GM08714 (cell line): ENCODE measurements around the gene ZNF618.

Experiments
- H3K4me3 ChIP-seq: fragments of 200-500 bp; sonication (Bioruptor generic); 2 replicates; pipeline ENCODE4 v1.5.1; 2014; ENCODE audit warnings: mild to moderate bottlenecking, low read length, inconsistent platforms
- ZNF274 ChIP-seq: IDR thresholded peaks from 2 replicates; pipeline ENCODE4 v1.6.1; 2012; ENCODE audit warnings: mild to moderate bottlenecking, low read depth, low read length

Gene ZNF618

GRCh38 chr9:113962396-113962795 lies 86.3 kb downstream of the ZNF618 start:
- no peak for TF ChIP-seq ZNF274
- H3K4me3 ChIP-seq = no peak overlapping the region

DNA sequence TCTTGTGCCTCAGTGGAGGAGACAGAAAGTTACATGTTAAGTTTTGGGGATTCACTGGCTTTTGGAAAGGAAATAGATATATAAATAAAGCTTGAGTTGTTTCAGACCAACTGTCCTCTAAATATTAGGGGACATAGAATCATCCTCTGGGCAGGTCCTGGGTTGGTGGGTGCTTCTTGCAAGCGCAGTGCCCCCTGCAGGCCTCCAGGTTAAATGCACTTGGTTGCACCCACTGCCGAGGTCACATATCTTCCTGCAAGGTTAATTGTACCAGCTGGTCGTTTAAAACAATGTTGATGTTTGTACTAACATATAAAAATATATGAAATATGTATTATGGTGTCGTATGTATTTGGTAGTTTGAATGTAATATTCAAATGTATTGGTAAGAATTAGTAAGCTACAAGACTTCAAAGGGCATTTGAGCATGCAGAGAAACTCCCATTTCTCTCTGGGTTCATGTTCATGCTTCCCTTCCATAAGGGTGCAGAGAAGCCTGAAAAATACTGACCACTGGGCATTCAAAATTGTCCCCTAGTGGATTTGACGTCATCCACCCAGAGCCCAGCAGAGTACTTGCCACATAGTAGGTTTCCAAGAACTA lies 87.0 kb downstream of the ZNF618 start:
- no peak for TF ChIP-seq ZNF274

DNA sequence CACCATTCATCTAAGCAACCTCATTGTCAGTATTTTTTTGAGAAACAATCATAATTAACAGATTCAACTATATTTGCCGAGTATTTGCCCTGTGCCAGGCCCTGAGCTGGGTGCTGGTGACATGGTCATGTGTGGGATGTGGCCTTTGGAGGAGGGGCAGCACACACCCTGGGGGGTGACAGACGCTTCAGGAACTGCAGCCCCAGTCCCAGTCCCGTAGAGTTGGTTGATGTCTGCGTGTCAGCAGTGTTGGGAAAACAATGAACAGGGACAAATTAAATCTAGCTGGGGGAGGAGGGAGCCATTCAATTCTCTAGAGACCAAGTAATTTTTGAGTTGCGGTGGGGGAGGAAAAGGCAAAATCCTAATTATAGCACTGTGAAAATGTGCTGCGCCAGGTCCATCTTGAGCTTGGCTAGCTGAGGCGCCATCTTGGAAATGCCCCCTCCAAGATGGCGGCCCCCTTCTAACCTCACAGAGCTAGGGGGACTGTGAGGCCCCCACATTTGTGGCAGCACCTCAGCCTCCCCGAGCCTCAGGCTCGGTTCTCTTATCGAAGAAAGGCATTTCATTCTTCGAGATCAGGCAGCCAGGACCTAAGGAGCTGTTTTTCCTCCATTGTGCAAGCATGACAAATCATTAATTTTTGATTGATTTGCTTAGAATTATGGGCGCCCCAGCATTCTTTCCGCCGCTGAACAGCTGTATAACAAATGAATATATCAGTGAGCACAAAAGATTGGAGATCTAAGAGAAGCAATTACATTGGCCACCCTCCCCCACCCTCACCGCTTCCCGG lies 87.8 kb downstream of the ZNF618 start:
- H3K4me3 ChIP-seq = no peak overlapping the region
- no peak for TF ChIP-seq ZNF274

More for the DNA sequence above, 87.0 kb downstream of the ZNF618 start:
- no peak overlapping the region for H3K4me3 ChIP-seq

DNA sequence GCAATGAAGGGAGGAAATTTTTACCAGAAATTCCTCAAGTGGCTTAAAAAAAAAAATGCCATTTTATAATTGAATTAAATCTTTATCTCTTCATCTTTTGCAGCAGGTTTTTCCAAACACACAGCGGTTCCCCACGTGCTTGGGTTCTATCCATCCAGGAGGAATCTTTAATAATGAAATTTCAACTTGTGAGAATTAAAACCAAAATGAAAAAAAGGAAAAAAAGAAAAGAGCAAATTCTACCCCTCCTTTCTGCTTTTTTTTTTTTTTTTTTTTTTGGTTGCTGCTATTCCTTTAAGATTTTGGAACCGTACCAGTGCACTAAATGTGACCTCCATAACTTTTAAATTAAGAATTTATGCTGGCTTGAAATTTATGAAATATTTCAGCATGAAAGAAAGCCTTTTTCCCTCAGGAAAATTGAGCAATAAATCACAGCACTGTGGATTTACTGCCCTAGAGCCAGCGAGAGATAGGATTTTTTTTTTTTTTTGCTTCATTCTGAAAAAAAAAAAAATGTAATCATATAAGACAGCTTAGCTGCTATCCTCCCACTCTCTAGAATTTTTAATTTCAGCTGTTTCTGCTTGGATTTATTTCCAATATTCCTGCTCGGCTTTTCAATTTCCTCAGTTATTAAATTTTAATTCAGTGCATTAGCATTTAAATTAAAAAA lies 88.5 kb downstream of the ZNF618 start:
- TF ChIP-seq ZNF274 = no peak

DNA sequence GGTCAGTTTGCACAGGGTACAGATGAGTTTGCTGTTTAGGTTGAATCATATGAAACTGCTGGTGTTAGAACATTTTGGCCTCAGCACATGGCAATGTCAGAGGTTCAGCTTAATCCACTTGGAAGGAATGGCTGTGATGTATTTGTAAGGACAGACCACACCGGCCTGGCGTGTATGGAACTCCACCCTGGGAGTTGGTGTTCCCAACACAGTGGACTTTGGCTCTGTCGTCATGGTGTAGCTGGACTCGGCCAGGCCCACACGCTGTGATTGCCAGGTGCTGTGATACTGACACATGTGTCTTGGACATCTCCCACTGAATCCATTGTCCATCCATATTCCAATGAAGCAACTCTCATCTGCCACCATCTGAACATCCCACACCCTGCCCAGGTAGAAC lies 90.3 kb downstream of the ZNF618 start:
- H3K4me3 ChIP-seq = no peak overlapping the region
- TF ChIP-seq ZNF274 = no peak

More for the DNA sequence above, 88.5 kb downstream of the ZNF618 start:
- H3K4me3 ChIP-seq = no peak overlapping the region

DNA sequence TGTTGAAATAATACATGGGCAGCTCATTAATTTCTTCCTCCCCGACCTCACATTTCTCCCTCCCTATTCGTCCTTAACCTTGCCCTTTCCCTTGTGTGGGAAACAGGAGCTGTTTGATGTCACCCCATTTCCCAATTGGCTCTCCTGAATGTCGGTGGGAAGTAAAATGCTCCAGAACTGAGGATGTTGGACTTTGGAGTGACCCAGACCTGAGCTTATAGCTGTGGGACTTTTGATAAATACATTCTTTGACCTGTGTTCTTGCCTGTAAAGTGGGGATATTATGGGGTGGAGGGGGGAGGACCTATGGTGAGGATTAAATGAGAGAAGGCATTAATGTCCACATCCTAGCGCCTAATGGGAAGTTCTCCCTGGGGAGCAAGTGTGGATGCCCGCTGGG lies 91.3 kb downstream of the ZNF618 start:
- no peak for TF ChIP-seq ZNF274
- H3K4me3 ChIP-seq = no peak overlapping the region

DNA sequence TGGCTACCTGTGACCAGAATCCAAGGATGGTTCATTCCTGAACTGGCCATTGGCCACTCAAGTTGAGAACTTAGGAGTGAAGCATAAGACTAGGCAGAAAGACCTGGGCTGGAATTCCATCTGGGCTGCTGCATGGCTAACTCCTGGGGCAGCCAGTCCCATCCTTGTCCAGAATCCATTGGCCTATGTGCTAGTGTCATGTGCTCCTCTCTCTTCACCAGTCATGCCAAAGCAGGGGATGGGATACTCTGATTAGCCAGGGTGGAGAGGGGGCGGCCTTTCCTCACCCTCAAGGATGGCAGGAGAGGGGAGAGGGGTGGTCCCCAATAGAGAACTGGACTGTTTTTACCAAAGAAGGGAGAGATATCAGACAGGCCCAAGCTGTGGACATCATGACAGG lies 93.2 kb downstream of the ZNF618 start:
- no peak for TF ChIP-seq ZNF274
- no peak overlapping the region for H3K4me3 ChIP-seq

DNA sequence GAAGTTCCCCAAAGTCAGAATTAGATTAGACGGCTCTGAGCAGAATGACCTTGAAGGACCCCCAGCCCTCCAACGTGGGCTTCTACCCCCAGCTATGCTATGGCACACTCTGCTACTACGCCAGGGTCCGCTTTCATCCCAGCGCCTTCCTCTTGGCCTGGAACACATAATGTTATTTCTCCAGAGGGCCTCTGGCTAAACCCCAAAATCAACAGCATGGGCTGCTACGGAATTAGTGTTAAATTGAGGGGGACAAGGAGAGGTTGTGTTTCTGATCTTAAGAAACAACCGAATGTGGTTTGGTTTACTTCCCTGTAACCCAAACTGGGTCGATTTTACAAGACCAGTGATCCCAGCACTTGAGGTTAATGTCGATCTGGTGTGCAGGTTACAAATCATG lies 97.1 kb downstream of the ZNF618 start:
- TF ChIP-seq ZNF274 = no peak
- H3K4me3 ChIP-seq = no peak overlapping the region

GRCh38 chr9:113973963-113974413 lies 97.9 kb downstream of the ZNF618 start:
- no peak overlapping the region for H3K4me3 ChIP-seq
- no peak for TF ChIP-seq ZNF274

DNA sequence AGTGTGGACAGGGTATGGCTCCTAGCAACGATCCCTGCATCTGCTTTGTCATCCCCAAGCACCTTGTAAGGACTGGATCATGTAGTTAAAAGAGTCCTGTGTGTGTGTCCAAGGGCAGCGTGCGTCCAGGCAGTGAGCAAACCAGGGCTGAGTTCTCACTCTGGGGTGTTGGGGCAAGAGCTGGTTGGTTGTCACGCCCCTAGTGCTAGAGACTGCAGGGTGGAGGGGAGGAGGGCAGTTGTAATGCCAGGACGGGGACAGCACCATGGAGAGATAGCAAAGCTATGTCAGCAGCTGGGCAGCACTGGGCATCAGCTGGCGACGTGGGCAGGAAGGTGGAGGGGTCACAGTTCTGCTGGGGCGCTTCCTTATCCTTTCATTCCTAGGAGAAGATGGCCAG lies 100.8 kb downstream of the ZNF618 start:
- no peak for TF ChIP-seq ZNF274
- no peak overlapping the region for H3K4me3 ChIP-seq

- no peak overlapping the region for H3K4me3 ChIP-seq
- no peak for TF ChIP-seq ZNF274
Measured at GRCh38 chr9:113978725-113979342, 102.7 kb downstream of the ZNF618 start.

- H3K4me3 ChIP-seq = no peak overlapping the region
- no peak for TF ChIP-seq ZNF274
Measured at GRCh38 chr9:113979343-113980127, 103.4 kb downstream of the ZNF618 start.

- H3K4me3 ChIP-seq = no peak overlapping the region
- TF ChIP-seq ZNF274 = no peak
Measured at GRCh38 chr9:113984639-113985380, 108.7 kb downstream of the ZNF618 start.
